Right lobe of liver (tissue), 4 donors: Measurements from ENCODE around the gene TRHDE.

Experiments used
- CTCF ChIP-seq, 4 donors: fragments of 200-600 bp in 3 of 4; fragments of 450-650 bp in 1 of 4; IDR thresholded peaks; one replicate each; pipeline versions ENCODE4 v1.5.1 to v1.8.0; 2016 to 2022; ENCODE audit warnings: antibody characterized with exemption in 4 of 4, mild to moderate bottlenecking in 2 of 4
- POLR2A ChIP-seq: fragments of 450-650 bp; IDR thresholded peaks from one replicate; pipeline ENCODE4 v1.6.1; 2017; ENCODE audit warnings: antibody characterized with exemption, mild to moderate bottlenecking
- donor health status: DM: no; HTN: no; CAD: no.
- donor health status: DM: no; HTN: no; CAD: no.
- donor health status: DM: no; HTN: yes; CAD: no.

- no peak for TF ChIP-seq CTCF (IDR thresholded peaks at IDR 0.05)
- TF ChIP-seq POLR2A, result no peak
Observed at GRCh38 chr12:72230589-72230988, 41.6 kb upstream of the TRHDE start.
